ENCODE results near the gene POLDIP2.

DNA sequence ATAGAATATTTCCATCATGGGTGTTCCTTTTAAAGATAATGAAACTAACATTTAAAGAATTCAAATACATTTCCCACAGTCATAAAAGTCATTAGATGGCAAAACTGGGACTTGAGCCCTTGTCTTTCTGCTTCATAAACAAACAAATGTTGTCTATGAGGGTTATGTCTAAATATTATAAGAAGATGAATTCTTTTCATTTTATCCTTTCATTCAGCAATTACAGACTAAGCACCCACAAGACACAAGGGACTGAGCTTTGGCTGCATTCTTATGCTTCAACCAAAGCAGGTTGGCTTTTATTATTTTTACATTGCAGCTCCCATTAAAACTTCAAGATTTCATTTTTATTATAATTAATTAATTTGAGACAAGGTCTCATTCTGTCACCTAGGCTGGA, 29.1 kb upstream of the POLDIP2 start:
- TF ChIP-seq POLR2AphosphoS5 (IDR thresholded peaks at IDR 0.05) (no peak), CTCF (IDR thresholded peaks at IDR 0.05) (no peak), POLR2A (IDR thresholded peaks at IDR 0.05) (no peak), EP300 (IDR thresholded peaks at IDR 0.05; ENCODE audit: low read depth) (no peak)
